ENCODE measurements around the gene SDR42E2. TPM values are rescaled to one million over a fixed set of nuclear protein-coding genes. Genes with fewer than 3 reads are reported as not detected.

SDR42E2 gene
- total and polyA plus RNA-seq, 10 of the 15 experiments (the other 5 are each of a cell fraction or from before 2014, with no cell fraction given), result 0.01 to 0.09 (median 0.08) TPM; not detected in 4

GRCh38 chr16:22190081-22190775 is 27.9 kb downstream of the SDR42E2 start:
- H3K36me3 ChIP-seq (ENCODE audit: control insufficient read depth in 2 of 2, insufficient read depth in 2 of 2, low read length in 1 of 2), result no peaks in the 10 kb centered on the region
- ChIA-PET POLR2A (interaction anchor here (0.5 to 3.7 kb wide), 4 partner anchors 15 to 181 kb away, joined by 3 to 17 read pairs (median 5); partner anchors contain the start of gene EEF2K), CTCF (interaction anchor here (0.5 to 8.4 kb wide), 13 partner anchors 9 to 464 kb away, joined by 4 to 103 read pairs (median 22); partner anchors contain the start of genes EEF2K, MOSMO, PDZD9 and POLR3E), SMC1A (ENCODE audit: uncharacterized antibody, unreplicated experiment) (interaction anchor here (0.9 to 6.0 kb wide), 11 partner anchors 14 to 243 kb away, joined by 3 to 69 read pairs (median 9); partner anchors contain the start of genes MOSMO, PDZD9 and UQCRC2), RAD21 (ENCODE audit: unreplicated experiment) (interaction anchor here (1.0 to 7.8 kb wide), 7 partner anchors 16 to 239 kb away, joined by 3 to 74 read pairs (median 51); partner anchors contain the start of genes EEF2K, PDZD9 and POLR3E)
- no peaks in the 10 kb centered on the region for H3K9me3 ChIP-seq (replicated peaks; ENCODE audit: control insufficient read depth, insufficient read depth, low read length)
- BruUV-seq (replicated peaks), result no TSS peak
- peak overlapping the region; percentile 77 for H3K27ac ChIP-seq (ENCODE audit: control insufficient read depth, insufficient read depth)
- H3K4me2 ChIP-seq (ENCODE audit: control insufficient read depth, insufficient read depth), result peak overlapping the region; percentile 96
- peak overlapping the region; percentile 68 for H2AFZ ChIP-seq (ENCODE audit: control insufficient read depth, low read depth, low read length)
- intact Hi-C loops (cut with micrococcal nuclease; ENCODE audit: unreplicated experiment) (loop anchor here (2.0 to 5.0 kb wide), 2 partner anchors 182 to 591 kb away; partner anchors contain the start of genes CDR2 and METTL9), in situ Hi-C loops (cut with MboI) (no loop called here)
- peak overlapping the region; percentile 73 for H3K4me3 ChIP-seq
- no peak for FAIRE-seq
- peaks cover 42% of the 10 kb centered on the region for H3K4me1 ChIP-seq (ENCODE audit: control insufficient read depth, insufficient read depth, low read length)
- ATAC-seq, result peak; percentile 74
- DNase-seq (ENCODE audit: low read depth, low spot score), result no peak
- no peaks in the 10 kb centered on the region for H3K27me3 ChIP-seq (replicated peaks in 1 of 2; ENCODE audit: control insufficient read depth in 2 of 2, insufficient read depth in 2 of 2, low read length in 1 of 2)
- H4K20me1 ChIP-seq (ENCODE audit: control insufficient read depth, insufficient read depth), result no peaks in the 10 kb centered on the region
- H3K9ac ChIP-seq (ENCODE audit: control insufficient read depth, insufficient read depth, low read length), result peak overlapping the region; percentile 68
- under 1% methylated on average over 70 of the region's 72 CpGs for WGBS (ENCODE audit: insufficient coverage, insufficient replicate concordance, low lambda C conversion rate, missing lambda C conversion rate)
- no peaks in the 10 kb centered on the region for H3K79me2 ChIP-seq (ENCODE audit: control insufficient read depth, insufficient read depth, low read length)
- 0 out of 2 replicates have a peak, but pooled peaks have one; percentile 14 for TF ChIP-seq NFYB (IDR thresholded peaks at IDR 0.05; ENCODE audit: insufficient read depth, low read depth, low read length)
- TF ChIP-seq TAF1 (IDR thresholded peaks at IDR 0.05; ENCODE audit: borderline replicate concordance, low read depth, low read length), result peak; percentile 33; the same call in 1 of the 2 replicates
- no peak for TF ChIP-seq SUZ12 (IDR thresholded peaks at IDR 0.05; ENCODE audit: unreplicated experiment)
- peak; percentile 99 for TF ChIP-seq LARP7 (IDR thresholded peaks at IDR 0.05)
- TF ChIP-seq ATF3 (IDR thresholded peaks at IDR 0.05; ENCODE audit: borderline replicate concordance, extremely low read depth, low read depth, low read length), result no peak
- peak; percentile 59 for TF ChIP-seq KLF5 (IDR thresholded peaks at IDR 0.05; ENCODE audit: partially characterized antibody)
- no peak for TF ChIP-seq USF1 (IDR thresholded peaks at IDR 0.05; ENCODE audit: borderline replicate concordance, extremely low read length, insufficient read depth, low read depth, low read length)
- no peak for TF ChIP-seq RBBP5 (conservative IDR thresholded peaks at IDR 0.05)
- no peak for TF ChIP-seq NR2C1 (IDR thresholded peaks at IDR 0.05)
- peak; percentile 66; the same call in 1 of the 2 replicates for TF ChIP-seq POLR2AphosphoS2 (IDR thresholded peaks at IDR 0.05; ENCODE audit: low read depth, low read length)
- TF ChIP-seq SMC3 (IDR thresholded peaks at IDR 0.05; ENCODE audit: borderline replicate concordance, low read length), result no peak
- no peak for TF ChIP-seq ZNF592 (IDR thresholded peaks at IDR 0.05)
- no peak for TF ChIP-seq MTA2 (IDR thresholded peaks at IDR 0.05; ENCODE audit: low read depth)
- peak; percentile 74; the same call in 1 of the 2 replicates for TF ChIP-seq SIN3A (IDR thresholded peaks at IDR 0.05; ENCODE audit: low read depth, low read length)

Measured in GM12878 (cell line).